Lung (tissue), 12 donors: ENCODE data around the gene DUS2. TPM values are rescaled to one million over a fixed set of nuclear protein-coding genes. Genes with fewer than 3 reads are reported as not detected.
A peak's percentile ranks its signal among the peaks of the same experiment; 100 is the strongest.

Experiments
- ATAC-seq: fragments of 200-7000 bp; cut with Tn5 transposase; one replicate; pipeline ENCODE4 v1.9.1; 2020; ENCODE audit warnings: moderate number of reproducible peaks; ENCODE audit not compliant: insufficient read depth, low FRiP score
- DNase-seq, 3 donors: peaks; one replicate each; pipeline ENCODE4 v3.0.0-alpha.2; 2013 to 2017
- H3K27ac ChIP-seq, 2 donors: one replicate each; pipeline ENCODE4 v1.5.1; 2013; ENCODE audit warnings: mild to moderate bottlenecking in 2 of 2, moderate library complexity in 2 of 2, control low read depth in 1 of 2, inconsistent platforms in 1 of 2, low read depth in 1 of 2, low read length in 1 of 2
- H3K27me3 ChIP-seq, 3 donors: one replicate each; pipeline ENCODE4 v1.5.1; 2013; ENCODE audit warnings: low read length in 2 of 3; ENCODE audit not compliant: control insufficient read depth in 3 of 3, insufficient read depth in 3 of 3
- H3K36me3 ChIP-seq, 4 donors: one replicate each; pipeline ENCODE4 v1.5.1; 2013; ENCODE audit warnings: low read length in 4 of 4, mild to moderate bottlenecking in 1 of 4, moderate library complexity in 1 of 4; ENCODE audit not compliant: control insufficient read depth in 4 of 4, insufficient read depth in 4 of 4
- H3K4me1 ChIP-seq, 5 donors: one replicate each; pipeline ENCODE4 v1.5.1; 2013; ENCODE audit warnings: low read length in 5 of 5, mild to moderate bottlenecking in 2 of 5, moderate library complexity in 1 of 5; ENCODE audit not compliant: control insufficient read depth in 5 of 5, insufficient read depth in 5 of 5
- H3K4me3 ChIP-seq: one replicate; pipeline ENCODE4 v1.5.1; 2013; ENCODE audit warnings: mild to moderate bottlenecking, control low read depth, moderate library complexity
- H3K9ac ChIP-seq, 2 donors: one replicate each; pipeline ENCODE4 v1.5.1; 2013; ENCODE audit warnings: low read length in 2 of 2, control low read depth in 1 of 2; ENCODE audit not compliant: insufficient read depth in 1 of 2
- H3K9me3 ChIP-seq, 4 donors: one replicate each; pipeline ENCODE4 v1.5.1; 2013; ENCODE audit warnings: low read length in 3 of 4, mild to moderate bottlenecking in 1 of 4, moderate library complexity in 1 of 4; ENCODE audit not compliant: control insufficient read depth in 4 of 4, insufficient read depth in 3 of 4
- CTCF ChIP-seq: IDR thresholded peaks from 2 replicates; pipeline ENCODE4 v1.5.1; 2012; ENCODE audit warnings: mild to moderate bottlenecking; ENCODE audit errors: control extremely low read depth, extremely low read depth
- WGBS, 2 donors: extraction: QIAGEN DNeasy Blood & Tissue Kit; methylation state at CpG; one replicate each; pipeline ENCODE4 v1.1.7; 2013; 5-methylcytosine and 5-hydroxymethylcytosine counted together
- polyA plus RNA-seq, 2 donors: library from polyadenylated mRNA; stranded (reverse); fragments of 200-250 nt; gene quantifications; one replicate each; pipeline ENCODE4 v1.2.1, GENCODE V29; 2013
- total RNA-seq, 2 donors: library from RNA; depleted of rRNA in 1 of 2; stranded (reverse); fragments of >200 nt in 1 of 2; gene quantifications; one replicate each; pipeline ENCODE4 v1.2.1, GENCODE V29; 2014 to 2021
- donor health status: control.
- donor health status: control.
- donor health status: Bipolar disorder and iron deficiency.
- donor health status: healthy.
- donor health status: DM: yes; HTN: yes; CAD: no.

Gene DUS2
- total and polyA plus RNA-seq, 4 donors, result 8.1 to 17.1 (median 13.7) TPM

GRCh38 chr16:68000450-68000849 is 22.6 kb upstream of the DUS2 start:
- H3K27me3 ChIP-seq, result no peaks in the 10 kb centered on the region
- TF ChIP-seq CTCF, result no peak
- peak overlapping the region in 1 of 2 donors; percentile 88 for H3K27ac ChIP-seq
- no peak overlapping the region for H3K4me3 ChIP-seq
- H3K9ac ChIP-seq, result no peak overlapping the region
- DNase-seq (peak in 2 of 3 donors; percentile 9 to 44), ATAC-seq (no peak)
- H3K4me1 ChIP-seq, result peaks cover 0 to 10% (median 0%) of the 10 kb centered on the region in 5 donors
- H3K9me3 ChIP-seq, result no peaks in the 10 kb centered on the region
- H3K36me3 ChIP-seq, result no peaks in the 10 kb centered on the region
- 33 to 44% methylated on average over 3 of the region's 3 CpGs for WGBS, 2 donors

GRCh38 chr16:68003031-68003430 is 20.1 kb upstream of the DUS2 start:
- Histone ChIP-seq H3K4me1 (peaks cover 0 to 10% (median 0%) of the 10 kb centered on the region in 5 donors), H3K27me3 (no peaks in the 10 kb centered on the region), H3K4me3 (no peak overlapping the region), H3K9ac (no peak overlapping the region), H3K36me3 (no peaks in the 10 kb centered on the region), H3K27ac (no peak overlapping the region), H3K9me3 (no peaks in the 10 kb centered on the region)
- ATAC-seq (no peak), DNase-seq (no peak)
- WGBS, 2 donors, result 91 to 95% methylated on average over 4 of the region's 4 CpGs
- TF ChIP-seq CTCF, result no peak

- Histone ChIP-seq H3K27me3 (no peaks in the 10 kb centered on the region), H3K4me3 (no peak overlapping the region), H3K36me3 (no peaks in the 10 kb centered on the region), H3K9ac (no peak overlapping the region), H3K27ac (peak overlapping the region in 1 of 2 donors; percentile 89), H3K9me3 (no peaks in the 10 kb centered on the region), H3K4me1 (peaks cover 0 to 8% (median 0%) of the 10 kb centered on the region in 5 donors)
- no peak for TF ChIP-seq CTCF
- DNase-seq (no peak), ATAC-seq (no peak)
- WGBS, 2 donors, result 77 to 85% methylated on average over 9 of the region's 9 CpGs
Measured at GRCh38 chr16:68005211-68005610, 17.9 kb upstream of the DUS2 start.

GRCh38 chr16:68005786-68006286 is 17.2 kb upstream of the DUS2 start:
- Histone ChIP-seq H3K27ac (peak overlapping the region in 1 of 2 donors; percentile 89), H3K4me1 (peaks cover 0 to 8% (median 0%) of the 10 kb centered on the region in 5 donors), H3K27me3 (peaks cover 0 to 1% (median 0%) of the 10 kb centered on the region in 3 donors), H3K9ac (no peak overlapping the region), H3K36me3 (no peaks in the 10 kb centered on the region), H3K9me3 (no peaks in the 10 kb centered on the region), H3K4me3 (no peak overlapping the region)
- no peak for TF ChIP-seq CTCF
- 27 to 30% methylated on average over 6 of the region's 6 CpGs for WGBS, 2 donors
- DNase-seq, result peak in 2 of 3 donors; percentile 19 to 38
- peak; percentile 78 for ATAC-seq
